Lower lobe of right lung (tissue), 2 donors: ENCODE measurements around the gene SNX11. TPM values are rescaled to one million over a fixed set of nuclear protein-coding genes. Genes with fewer than 3 reads are reported as not detected.

ENCODE experiments used
- ATAC-seq, 2 donors: fragments of 200-7000 bp; cut with Tn5 transposase; one replicate each; pipeline ENCODE4 v1.9.1; 2020 to 2022; ENCODE audit warnings: mild to moderate bottlenecking in 2 of 2, moderate library complexity in 2 of 2
- DNase-seq: peaks from one replicate; pipeline ENCODE4 v3.0.0-alpha.2; 2020
- H3K27ac ChIP-seq: fragments of 200-600 bp; one replicate; pipeline ENCODE4 v1.8.0; 2022
- H3K27me3 ChIP-seq: fragments of 200-600 bp; one replicate; pipeline ENCODE4 v1.8.0; 2022; ENCODE audit warnings: low read depth
- H3K36me3 ChIP-seq: fragments of 200-600 bp; one replicate; pipeline ENCODE4 v1.8.0; 2022; ENCODE audit warnings: mild to moderate bottlenecking
- H3K4me1 ChIP-seq: fragments of 200-600 bp; one replicate; pipeline ENCODE4 v1.8.0; 2022
- H3K4me3 ChIP-seq: fragments of 200-600 bp; one replicate; pipeline ENCODE4 v1.8.0; 2022; ENCODE audit warnings: mild to moderate bottlenecking
- H3K9me3 ChIP-seq: fragments of 200-600 bp; one replicate; pipeline ENCODE4 v1.8.0; 2022
- CTCF ChIP-seq: fragments of 200-600 bp; IDR thresholded peaks from one replicate; pipeline ENCODE4 v1.8.0; 2022; ENCODE audit warnings: antibody characterized with exemption, mild to moderate bottlenecking
- intact Hi-C: fragments of 100-400 bp; cut with DNase I; formaldehyde crosslinking; loops from one replicate; pipeline ENCODE4 v1.11.0; 2022
- total RNA-seq: library from RNA; stranded (reverse); fragmentation: NEBNext Ultra II Directional; extraction: Animal tissue kit (Norgen Biotek cat#: 25700); gene quantifications from one replicate; pipeline ENCODE4 v1.2.1, GENCODE V29; 2021
- donor health status: DM: no; HTN: yes; CAD: no; lungs with severe emphysema.

SNX11 gene
- total RNA-seq, 1 donor from 2014 or later: 19.7 TPM

GRCh38 chr17:48127371-48128051 lies 19.9 kb downstream of the SNX11 start:
- no peak overlapping the region for H3K4me3 ChIP-seq
- peaks cover 27% of the 10 kb centered on the region for H3K36me3 ChIP-seq
- H3K4me1 ChIP-seq: no peaks in the 10 kb centered on the region
- DNase-seq (no peak), ATAC-seq (peak in 1 of 2 donors; percentile 37)
- H3K9me3 ChIP-seq: no peaks in the 10 kb centered on the region
- intact Hi-C loops: no loop called here
- no peaks in the 10 kb centered on the region for H3K27me3 ChIP-seq
- TF ChIP-seq CTCF: no peak
- no peak overlapping the region for H3K27ac ChIP-seq

GRCh38 chr17:48128400-48128799 lies 20.8 kb downstream of the SNX11 start:
- intact Hi-C loops: no loop called here
- H3K36me3 ChIP-seq: peaks cover 18% of the 10 kb centered on the region
- no peak for DNase-seq
- no peak for ATAC-seq
- H3K27ac ChIP-seq: no peak overlapping the region
- no peaks in the 10 kb centered on the region for H3K27me3 ChIP-seq
- no peaks in the 10 kb centered on the region for H3K4me1 ChIP-seq
- H3K4me3 ChIP-seq: no peak overlapping the region
- no peaks in the 10 kb centered on the region for H3K9me3 ChIP-seq
- no peak for TF ChIP-seq CTCF

GRCh38 chr17:48129981-48130380 lies 22.4 kb downstream of the SNX11 start:
- intact Hi-C loops: no loop called here
- peaks cover 7% of the 10 kb centered on the region for H3K36me3 ChIP-seq
- no peak overlapping the region for H3K4me3 ChIP-seq
- H3K27me3 ChIP-seq: no peaks in the 10 kb centered on the region
- ATAC-seq (no peak), DNase-seq (no peak)
- no peaks in the 10 kb centered on the region for H3K9me3 ChIP-seq
- no peak for TF ChIP-seq CTCF
- H3K27ac ChIP-seq: no peak overlapping the region
- no peaks in the 10 kb centered on the region for H3K4me1 ChIP-seq

- Histone ChIP-seq H3K4me1 (no peaks in the 10 kb centered on the region), H3K27ac (no peak overlapping the region), H3K27me3 (no peaks in the 10 kb centered on the region), H3K9me3 (no peaks in the 10 kb centered on the region), H3K36me3 (no peaks in the 10 kb centered on the region), H3K4me3 (no peak overlapping the region)
- peak; percentile 80 for TF ChIP-seq CTCF
- DNase-seq (no peak), ATAC-seq (peak; percentile 87 to 90)
- intact Hi-C loops: no loop called here
Observed at GRCh38 chr17:48131216-48131824, 23.8 kb downstream of the SNX11 start.

- H3K27ac ChIP-seq: no peak overlapping the region
- no peaks in the 10 kb centered on the region for H3K4me1 ChIP-seq
- TF ChIP-seq CTCF: no peak
- DNase-seq: no peak
- no peaks in the 10 kb centered on the region for H3K36me3 ChIP-seq
- H3K9me3 ChIP-seq: no peaks in the 10 kb centered on the region
- peak in 1 of 2 donors; percentile 27 for ATAC-seq
- H3K27me3 ChIP-seq: no peaks in the 10 kb centered on the region
- no peak overlapping the region for H3K4me3 ChIP-seq
- intact Hi-C loops: no loop called here
Observed at GRCh38 chr17:48132385-48132784, 24.8 kb downstream of the SNX11 start.
